C4-2B (cell line): ENCODE data around the gene ZRSR2.

Source experiments
- CTCF ChIP-seq: fragments of 450-650 bp; conservative IDR thresholded peaks from 2 replicates; pipeline ENCODE4 v1.5.1; 2017; ENCODE audit warnings: mild to moderate bottlenecking
- ZFX ChIP-seq: fragments of 450-650 bp; IDR thresholded peaks from 2 replicates; pipeline ENCODE4 v1.6.1; 2017

GRCh38 chrX:15789979-15790768, at the start of gene ZRSR2:
- TF ChIP-seq CTCF (no peak), ZFX (no peak)
